HL-60/S4 (cell line): ENCODE data around the gene CCBE1.

ENCODE experiments used
- in situ Hi-C: fragments of 300-500 bp; cut with MboI; formaldehyde crosslinking; loops from 2 replicates; pipeline ENCODE4 v1.14.3; 2022; ENCODE audit warnings: low sequenced_read_pairs

Gene CCBE1

GRCh38 chr18:59623456-59624368, 73.5 kb downstream of the CCBE1 start:
- in situ Hi-C loops = no loop called here

GRCh38 chr18:59621027-59621426, 76.2 kb downstream of the CCBE1 start:
- in situ Hi-C loops = no loop called here

DNA sequence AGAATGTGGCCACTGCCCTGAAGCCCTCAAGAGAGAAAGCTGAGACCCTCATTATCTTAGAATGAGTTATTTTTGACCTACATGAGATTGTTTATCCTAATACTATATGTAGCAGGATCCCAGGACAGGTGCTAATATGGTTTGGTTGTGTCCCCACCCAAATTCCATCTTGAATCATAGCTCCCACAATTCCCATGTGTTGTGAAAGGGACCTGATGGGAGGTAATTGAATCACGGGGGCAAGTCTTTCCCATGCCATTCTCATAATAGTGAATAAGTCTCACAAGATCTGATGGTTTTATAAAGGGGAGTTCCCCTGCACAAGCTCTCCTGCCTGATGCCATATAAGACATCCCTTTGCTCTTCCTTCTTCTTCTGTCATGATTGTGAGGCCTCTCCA, 76.8 kb downstream of the CCBE1 start:
- in situ Hi-C loops = no loop called here

DNA sequence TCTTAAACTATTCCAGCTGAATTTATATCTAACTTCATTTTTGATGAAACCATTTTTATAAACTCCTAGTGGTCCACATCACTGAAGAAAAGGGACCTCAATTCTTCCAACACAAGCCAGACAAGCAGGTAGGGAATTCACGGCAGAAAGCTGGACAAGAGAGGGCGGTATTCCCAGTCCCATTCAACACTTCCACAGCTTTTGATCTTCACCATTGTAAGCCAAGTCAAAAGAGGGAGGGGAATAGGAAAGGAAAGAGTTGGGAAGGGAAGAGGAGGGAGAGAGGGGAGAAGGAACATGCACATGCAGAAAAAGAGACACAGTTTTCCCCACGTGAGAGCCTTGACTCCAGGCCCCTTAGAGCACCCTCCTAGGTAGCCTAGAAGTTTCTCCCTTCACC, 77.4 kb downstream of the CCBE1 start:
- in situ Hi-C loops = no loop called here

DNA sequence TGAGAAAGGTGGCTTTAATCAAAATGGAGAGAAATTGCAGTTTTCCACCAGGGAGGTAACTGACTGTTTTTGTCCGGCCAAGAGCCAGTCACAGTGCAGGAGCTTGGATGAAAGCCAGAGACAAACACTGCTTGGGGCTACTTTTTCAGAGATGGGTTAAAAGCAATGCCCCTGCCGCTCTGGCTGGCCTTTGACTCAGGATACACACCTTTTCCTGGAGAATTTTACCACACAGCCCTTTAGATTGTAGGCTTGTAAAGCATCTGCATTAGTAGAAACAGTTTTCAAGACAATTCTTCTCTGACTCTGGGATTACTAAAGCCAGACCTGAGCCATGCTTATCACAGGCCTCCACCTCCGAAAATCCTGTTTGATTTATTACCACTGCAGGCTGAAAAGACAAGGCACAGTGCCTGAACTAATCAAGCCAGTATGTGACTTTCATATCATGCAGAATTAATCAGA, 79.7 kb downstream of the CCBE1 start:
- in situ Hi-C loops = no loop called here

- in situ Hi-C loops = no loop called here
These were observed 80.7 kb downstream of the CCBE1 start for GRCh38 chr18:59616501-59616900.

- in situ Hi-C loops = no loop called here
These were observed 83.3 kb downstream of the CCBE1 start for GRCh38 chr18:59613903-59614302.

- in situ Hi-C loops = no loop called here
These were observed 84.8 kb downstream of the CCBE1 start for GRCh38 chr18:59612381-59612780.

DNA sequence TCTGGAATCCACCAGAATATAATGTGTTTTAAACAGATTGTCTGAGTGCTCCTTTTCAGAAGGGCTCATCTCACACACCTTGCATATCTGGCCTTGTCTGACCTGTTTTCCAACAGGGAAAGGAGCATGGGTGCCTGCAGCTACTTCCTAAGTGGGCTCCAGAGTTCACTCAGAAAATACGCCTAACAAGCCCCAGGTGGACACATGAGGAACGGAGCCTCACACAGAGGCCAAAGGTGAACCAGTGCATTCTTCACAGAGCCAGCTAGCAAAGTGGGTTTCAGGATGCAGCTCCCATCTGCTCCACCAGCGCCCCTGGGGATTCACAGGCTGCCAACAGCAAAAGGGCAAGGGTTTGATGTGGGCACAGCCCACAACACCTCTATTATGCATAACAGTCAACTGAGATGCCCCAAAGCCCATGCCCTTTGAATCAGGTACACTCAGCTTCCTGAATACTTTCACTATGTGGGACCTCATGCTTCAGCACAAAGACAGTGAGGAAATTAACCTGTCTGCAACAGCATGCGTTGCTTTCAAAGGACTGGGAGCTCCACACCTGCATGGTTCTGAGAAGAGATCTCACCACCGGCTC, 86.6 kb downstream of the CCBE1 start:
- in situ Hi-C loops = no loop called here

GRCh38 chr18:59609654-59610053, 87.6 kb downstream of the CCBE1 start:
- in situ Hi-C loops = no loop called here

DNA sequence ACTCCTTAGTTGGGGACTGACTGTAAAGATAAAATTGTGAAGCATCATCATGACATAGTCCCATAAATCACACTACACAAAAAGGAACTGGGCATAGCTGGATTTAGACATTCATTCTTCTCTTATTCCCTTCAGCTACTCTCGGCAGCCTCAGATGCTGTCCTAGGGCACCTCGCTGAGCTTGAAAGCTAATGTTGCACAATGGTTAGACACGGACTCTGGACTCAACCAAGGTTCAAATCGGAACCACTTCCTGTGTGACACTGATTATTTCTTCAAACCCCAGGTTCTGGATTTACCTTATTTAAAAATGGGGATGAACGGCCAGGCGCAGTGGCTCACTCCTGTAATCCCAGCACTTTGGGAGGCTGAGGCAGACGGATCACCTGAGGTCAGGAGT, 89.8 kb downstream of the CCBE1 start:
- in situ Hi-C loops = no loop called here

DNA sequence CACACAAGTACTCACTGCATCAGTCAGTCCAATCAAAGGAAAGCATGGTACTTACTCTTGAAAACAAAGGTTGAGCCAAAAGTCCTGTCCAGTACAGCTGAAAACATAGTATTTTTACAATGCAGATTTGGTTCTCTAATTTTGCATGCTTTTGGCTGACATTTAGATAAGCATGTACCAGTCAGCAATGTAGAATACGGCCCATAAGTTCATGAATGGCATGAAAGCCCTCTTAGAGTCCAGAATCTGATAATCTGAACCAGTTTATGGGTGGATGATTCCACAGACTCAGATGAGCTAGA, 90.2 kb downstream of the CCBE1 start:
- in situ Hi-C loops = no loop called here

GRCh38 chr18:59606193-59607077, 90.8 kb downstream of the CCBE1 start:
- in situ Hi-C loops = no loop called here

DNA sequence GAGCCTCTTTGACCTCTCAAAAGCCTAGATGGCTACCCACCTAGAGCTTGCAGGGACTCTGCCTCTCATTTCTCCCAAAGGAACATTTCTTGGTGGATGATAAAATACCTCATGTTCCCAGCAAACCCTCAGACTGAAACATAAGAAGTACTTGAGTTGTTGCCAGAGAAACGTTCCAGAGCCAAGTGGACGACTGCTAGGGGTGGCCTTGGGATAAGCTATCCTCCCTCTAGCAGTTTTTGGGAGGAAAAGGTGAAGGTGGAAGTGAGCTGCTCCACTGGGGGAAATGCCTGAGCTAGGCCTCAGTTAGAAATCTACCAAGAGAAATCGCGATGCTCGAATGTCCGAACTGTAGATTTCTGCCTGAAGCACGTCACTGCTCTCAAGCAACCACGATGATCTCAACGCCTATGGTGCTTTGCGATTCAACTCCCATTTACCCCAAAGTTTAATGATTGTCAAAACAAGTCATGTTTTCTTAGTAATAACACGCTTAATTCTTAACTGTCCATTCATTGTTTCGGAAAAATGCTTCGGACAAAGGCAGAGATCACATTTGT, 91.5 kb downstream of the CCBE1 start:
- in situ Hi-C loops = no loop called here

- in situ Hi-C loops = no loop called here
These were observed 92.3 kb downstream of the CCBE1 start for GRCh38 chr18:59604877-59605276.

- in situ Hi-C loops = no loop called here
These were observed 100.2 kb downstream of the CCBE1 start for GRCh38 chr18:59597049-59597448.

DNA sequence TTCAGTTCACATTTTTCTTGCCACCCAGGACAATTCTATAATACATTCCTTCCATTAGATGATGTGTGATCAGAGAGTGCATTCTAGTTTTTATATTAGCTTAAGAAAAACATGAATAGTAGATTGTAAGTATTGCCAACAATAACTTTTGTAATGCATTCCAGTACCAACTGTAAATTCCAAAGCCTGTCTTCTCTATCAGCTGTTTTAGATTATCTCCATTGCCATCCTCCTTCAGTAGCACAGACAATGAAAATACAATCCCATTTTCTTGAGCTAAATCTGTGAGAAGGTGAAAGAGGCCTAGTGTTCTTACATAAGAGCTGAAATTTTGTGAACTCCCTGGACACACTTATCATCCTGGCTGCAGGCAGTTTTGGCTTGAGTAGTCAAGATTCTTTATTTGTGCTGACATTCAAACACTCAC, 103.9 kb downstream of the CCBE1 start:
- in situ Hi-C loops = no loop called here

GRCh38 chr18:59592624-59593023, 104.6 kb downstream of the CCBE1 start:
- in situ Hi-C loops = no loop called here

GRCh38 chr18:59582395-59582794, 114.8 kb downstream of the CCBE1 start:
- in situ Hi-C loops = no loop called here

DNA sequence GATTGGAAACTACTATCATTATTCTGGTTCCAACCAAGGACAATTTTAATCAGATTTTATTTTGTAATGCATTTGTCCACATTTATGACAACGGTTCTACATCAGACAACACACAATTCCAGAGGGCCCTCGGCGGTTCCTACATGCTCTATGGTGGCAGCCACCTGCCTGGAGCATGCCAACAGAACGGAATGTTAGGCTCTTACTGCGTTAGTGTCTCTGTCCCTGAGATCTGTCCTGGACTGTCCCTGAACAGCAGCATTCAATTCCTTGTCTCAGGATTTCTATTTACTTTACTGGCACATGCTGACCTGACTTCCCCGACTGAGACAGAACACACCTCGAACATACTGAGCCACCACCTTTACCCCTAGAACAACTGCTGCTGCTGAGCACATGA, 117.7 kb downstream of the CCBE1 start:
- in situ Hi-C loops = no loop called here

GRCh38 chr18:59577386-59577655, 119.9 kb downstream of the CCBE1 start:
- in situ Hi-C loops = no loop called here
